ENCODE measurements around the gene MS4A12. TPM values are rescaled to one million over a fixed set of nuclear protein-coding genes. Genes with fewer than 3 reads are reported as not detected.

The MS4A12 gene
- total and polyA plus RNA-seq, 2 of the 8 experiments (the other 6 are each of a cell fraction or from before 2014, with no cell fraction given), result 0.14 to 0.39 TPM

GRCh38 chr11:60459345-60459744 is 33.2 kb upstream of the MS4A12 start:
- FAIRE-seq, result no peak
- Histone ChIP-seq H4K5ac (ENCODE audit: insufficient read length, low read depth, low read length) (no peak overlapping the region), H3K27ac (ENCODE audit: low read depth, low read length) (no peak overlapping the region), H3K79me2 (ENCODE audit: control insufficient read depth in 1 of 2, insufficient read depth in 2 of 2, low read length in 2 of 2) (no peaks in the 10 kb centered on the region), H2BK5ac (ENCODE audit: low read depth, low read length) (no peak overlapping the region), H3K36me3 (ENCODE audit: control insufficient read depth in 2 of 4, insufficient read depth in 4 of 4, low read length in 3 of 4) (no peaks in the 10 kb centered on the region), H3K79me1 (ENCODE audit: low read depth, low read length) (no peaks in the 10 kb centered on the region), H4K8ac (ENCODE audit: extremely low read depth, insufficient read depth, low read length) (no peak overlapping the region), H2AK5ac (ENCODE audit: low read depth, low read length) (no peak overlapping the region), H3K27me3 (replicated peaks in 1 of 4; ENCODE audit: control insufficient read depth in 3 of 4, extremely low read depth in 1 of 4, insufficient read depth in 3 of 4, low read length in 3 of 4) (no peaks in the 10 kb centered on the region), H3K4ac (replicated peaks; ENCODE audit: insufficient read length, low read depth, low read length) (no peak overlapping the region), H3K56ac (replicated peaks; ENCODE audit: insufficient read length, low read depth, low read length) (no peak overlapping the region), H3K4me1 (replicated peaks in 1 of 4; ENCODE audit: control insufficient read depth in 3 of 4, insufficient read depth in 4 of 4, low read length in 3 of 4) (no peaks in the 10 kb centered on the region), H2BK12ac (ENCODE audit: low read depth, low read length) (no peak overlapping the region), H4K91ac (replicated peaks; ENCODE audit: insufficient read length, low read length) (no peak overlapping the region), H3K23ac (ENCODE audit: insufficient read length) (no peak overlapping the region), H2AFZ (ENCODE audit: low read length) (no peak overlapping the region), H3K4me3 (ENCODE audit: extremely low read depth in 1 of 4, insufficient read depth in 2 of 4, low read depth in 3 of 4, low read length in 4 of 4) (no peak overlapping the region), H3K18ac (ENCODE audit: extremely low read depth, low read length) (no peak overlapping the region), H3K14ac (ENCODE audit: insufficient read length) (no peak overlapping the region), H3K9ac (replicated peaks in 1 of 4; ENCODE audit: extremely low read depth in 1 of 4, low read depth in 3 of 4, low read length in 3 of 4) (no peak overlapping the region), H2BK15ac (ENCODE audit: low read length) (no peak overlapping the region), H2BK120ac (replicated peaks; ENCODE audit: low read depth, low read length) (no peak overlapping the region), H3K9me3 (ENCODE audit: insufficient read depth in 2 of 2, low read depth in 1 of 2, low read length in 1 of 2) (no peaks in the 10 kb centered on the region), H3K4me2 (ENCODE audit: insufficient read depth in 1 of 2, low read depth in 2 of 2, low read length in 2 of 2) (no peak overlapping the region), H2BK20ac (ENCODE audit: low read length) (no peak overlapping the region), H3K23me2 (ENCODE audit: low read depth, low read length) (no peaks in the 10 kb centered on the region), H4K20me1 (replicated peaks in 1 of 2; ENCODE audit: control insufficient read depth in 1 of 2, insufficient read depth in 2 of 2, low read length in 2 of 2) (no peaks in the 10 kb centered on the region)
- TF ChIP-seq POLR2A (IDR thresholded peaks at IDR 0.05; ENCODE audit: control extremely low read depth in 1 of 2, low read depth in 2 of 2, low read length in 2 of 2) (no peak), JUN (IDR thresholded peaks at IDR 0.05; ENCODE audit: low read depth, low read length) (no peak), CTBP2 (IDR thresholded peaks at IDR 0.05; ENCODE audit: borderline replicate concordance, insufficient read depth, insufficient read length, low read length) (no peak), TCF12 (IDR thresholded peaks at IDR 0.05; ENCODE audit: low read depth, low read length) (no peak)
- WGBS, 2 experiments (ENCODE audit: extremely low coverage in 1 of 2, insufficient coverage in 1 of 2, insufficient read length in 1 of 2, insufficient replicate concordance in 2 of 2, low coverage in 1 of 2, low lambda C conversion rate in 2 of 2, missing lambda C conversion rate in 1 of 2), result 95% methylated on average over 1 of the region's 1 CpG; no CpG with 5 or more reads in 1 of the 2 experiments
- no peak for DNase-seq (ENCODE audit: low read depth in 1 of 2, low spot score in 2 of 2)
- ChIA-PET POLR2A (ENCODE audit: partially characterized antibody) (interaction anchor here (1.2 kb wide), 1 partner anchor 12 kb away, joined by 4 read pairs; no protein-coding TSS in a partner anchor), CTCF (ENCODE audit: partially characterized antibody) (interaction anchor here (0.8 to 1.6 kb wide), 3 partner anchors 96 to 194 kb away, joined by 4 to 6 read pairs (median 5); no protein-coding TSS in a partner anchor)
